ENCODE data around the gene AGAP3.

The AGAP3 gene

DNA sequence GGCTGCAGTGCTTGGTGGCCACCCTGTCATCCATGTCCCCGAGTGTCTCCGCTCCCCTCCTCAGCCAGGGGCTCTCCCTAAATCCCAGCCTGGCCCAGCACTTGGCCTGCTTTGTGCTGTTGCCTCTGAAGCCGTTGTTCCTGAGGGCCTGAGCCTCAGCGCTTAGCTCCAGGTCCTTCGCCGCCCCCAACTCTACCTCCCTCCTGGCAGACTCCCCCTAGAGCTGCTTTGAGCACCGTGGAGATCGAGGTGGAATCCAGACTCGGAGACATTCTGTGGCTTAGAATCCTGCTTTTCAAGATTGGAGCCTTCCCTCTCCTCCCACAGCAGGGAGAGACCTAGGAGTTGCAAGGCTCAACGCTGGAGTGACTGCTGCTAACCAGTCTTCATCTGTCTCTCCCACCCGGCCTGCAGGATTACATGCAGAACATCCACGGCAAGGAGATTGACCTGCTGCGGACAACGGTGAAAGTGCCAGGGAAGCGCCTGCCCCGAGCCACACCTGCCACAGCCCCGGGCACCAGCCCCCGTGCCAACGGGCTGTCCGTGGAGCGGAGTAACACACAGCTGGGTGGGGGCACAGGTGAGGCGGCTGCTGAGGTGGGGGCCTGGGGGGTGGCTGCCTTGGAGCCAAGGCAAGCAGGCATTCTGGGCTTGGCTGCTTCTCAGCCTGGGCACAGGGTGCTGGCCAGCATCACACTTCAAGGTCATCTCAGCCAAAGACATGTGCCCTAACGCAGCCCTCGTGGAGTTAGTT lies 47.9 kb downstream of the AGAP3 start:
- Mint-ChIP-seq H3K27me3 (no peaks in the 10 kb centered on the region), H3K9me3 (no peaks in the 10 kb centered on the region), H3K36me3 (ENCODE audit: insufficient read depth) (peaks cover 4% of the 10 kb centered on the region), H3K27ac (no peak overlapping the region), H3K4me3 (no peak overlapping the region), H3K4me1 (ENCODE audit: low read depth in 2 of 2) (no peaks in the 10 kb centered on the region)
- ATAC-seq (replicated peaks) (no peak), DNase-seq (no peak)

DNA sequence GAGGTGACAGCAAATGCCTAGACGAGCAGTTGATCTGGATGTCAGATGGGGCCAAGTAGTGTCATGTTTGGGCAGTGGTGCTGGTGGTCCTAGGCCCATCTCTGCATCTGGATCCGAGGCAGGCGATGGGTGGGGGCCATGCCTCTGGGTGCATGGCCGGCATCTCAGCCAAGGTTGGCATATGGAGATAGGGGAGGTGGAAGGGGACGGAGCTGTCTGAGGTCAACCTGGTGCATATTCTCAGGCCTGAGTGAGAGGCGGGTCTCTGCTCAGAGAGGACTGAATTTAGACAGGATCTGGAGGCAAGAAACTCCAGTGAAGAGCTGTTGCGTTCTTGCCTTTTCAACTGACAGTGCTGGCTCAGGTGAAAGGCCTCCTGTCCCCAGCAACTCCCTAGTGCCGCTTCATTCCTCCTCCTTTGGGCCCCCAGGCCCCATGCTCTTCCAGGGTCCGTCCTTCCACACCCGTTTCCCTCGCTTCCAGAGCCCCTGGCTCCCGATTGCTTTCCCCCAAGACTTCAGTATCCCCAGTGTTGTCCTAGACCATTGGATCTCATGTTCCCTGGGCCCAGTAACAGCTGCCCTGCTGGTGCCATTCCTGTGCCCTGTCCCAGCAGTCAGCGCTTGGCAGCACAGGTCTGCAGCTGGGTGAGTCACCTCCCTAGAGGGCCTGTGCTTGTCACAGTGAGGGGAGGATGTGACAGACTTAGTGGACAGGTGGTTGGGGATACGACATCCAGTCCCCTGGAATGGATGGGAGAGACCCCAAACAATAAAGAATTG lies 48.7 kb downstream of the AGAP3 start:
- H3K27ac Mint-ChIP-seq: no peak overlapping the region
- H3K36me3 Mint-ChIP-seq (ENCODE audit: insufficient read depth): peaks cover 4% of the 10 kb centered on the region
- no peak overlapping the region for H3K4me3 Mint-ChIP-seq
- ATAC-seq (replicated peaks) (no peak), DNase-seq (no peak)
- H3K27me3 Mint-ChIP-seq: no peaks in the 10 kb centered on the region
- H3K4me1 Mint-ChIP-seq (ENCODE audit: low read depth in 2 of 2): no peaks in the 10 kb centered on the region
- no peaks in the 10 kb centered on the region for H3K9me3 Mint-ChIP-seq

DNA sequence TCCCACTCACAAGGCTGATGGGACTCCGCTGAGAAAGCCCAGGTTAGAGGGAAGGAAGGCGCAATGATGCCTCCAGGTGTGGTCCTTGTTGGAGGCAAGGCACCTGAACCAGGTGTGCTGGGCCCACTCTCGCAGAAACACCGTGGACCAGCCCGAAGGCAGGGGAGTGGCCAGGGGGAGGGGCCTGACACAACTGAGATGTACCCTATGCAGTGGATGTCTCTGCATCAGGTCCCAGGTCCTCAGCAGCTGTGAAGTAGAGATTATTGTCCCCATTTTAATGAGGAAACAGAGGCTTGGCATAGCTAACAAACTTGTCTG lies 49.2 kb downstream of the AGAP3 start:
- peaks cover 4% of the 10 kb centered on the region for H3K36me3 Mint-ChIP-seq (ENCODE audit: insufficient read depth)
- no peak overlapping the region for H3K4me3 Mint-ChIP-seq
- H3K27me3 Mint-ChIP-seq: no peaks in the 10 kb centered on the region
- no peak for ATAC-seq (replicated peaks)
- DNase-seq: no peak
- no peak overlapping the region for H3K27ac Mint-ChIP-seq
- H3K9me3 Mint-ChIP-seq: no peaks in the 10 kb centered on the region
- H3K4me1 Mint-ChIP-seq (ENCODE audit: low read depth in 2 of 2): no peaks in the 10 kb centered on the region

DNA sequence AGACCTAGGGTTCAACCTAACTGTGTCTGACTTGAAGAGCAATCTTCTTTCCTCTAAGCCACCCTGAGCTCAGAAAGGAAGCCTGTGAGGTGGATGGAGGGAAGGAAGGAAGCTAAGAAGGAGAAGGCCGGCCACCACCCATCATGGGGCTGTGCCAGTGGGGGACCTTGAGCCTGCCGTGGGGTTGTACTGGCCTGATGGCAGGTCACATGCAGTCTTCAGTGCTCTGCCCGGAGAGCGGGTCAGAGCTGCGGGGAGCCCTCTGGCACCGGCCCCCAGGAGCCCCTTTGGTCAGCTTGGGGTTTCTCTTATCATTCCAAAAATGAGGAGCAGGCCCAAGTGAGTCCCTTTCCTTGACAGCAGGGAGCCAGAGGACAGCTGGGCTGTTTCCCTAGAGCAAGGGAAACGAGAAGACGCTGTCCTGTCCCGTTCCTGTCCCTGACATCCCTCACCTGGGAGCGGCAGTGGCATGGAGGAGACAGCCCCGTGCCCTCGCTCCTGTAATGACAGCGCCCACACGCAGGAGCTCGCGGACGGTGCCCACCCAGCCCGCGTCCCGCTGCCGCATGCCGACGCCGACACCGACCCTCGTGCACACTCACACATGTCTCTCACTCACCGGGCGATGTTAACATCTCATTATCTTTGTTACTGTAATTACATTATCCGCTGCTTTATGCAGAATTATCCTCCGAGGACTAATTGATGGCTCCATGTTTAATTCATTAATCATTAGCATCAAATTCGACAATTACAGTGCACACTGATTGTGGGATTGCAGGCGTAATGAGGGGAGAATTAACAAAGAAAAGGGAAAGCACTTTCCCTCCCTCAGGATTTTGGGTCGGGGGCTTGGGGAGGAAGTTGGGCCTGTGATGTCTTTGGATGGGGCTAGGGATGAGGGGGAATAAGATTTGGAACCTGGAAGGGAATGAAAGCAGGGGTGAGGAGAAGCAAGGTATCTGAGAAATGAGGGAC lies 49.9 kb downstream of the AGAP3 start:
- DNase-seq (no peak), ATAC-seq (replicated peaks) (no peak)
- H3K4me1 Mint-ChIP-seq (ENCODE audit: low read depth in 2 of 2): no peaks in the 10 kb centered on the region
- no peaks in the 10 kb centered on the region for H3K27me3 Mint-ChIP-seq
- peaks cover 4% of the 10 kb centered on the region for H3K36me3 Mint-ChIP-seq (ENCODE audit: insufficient read depth)
- H3K4me3 Mint-ChIP-seq: no peak overlapping the region
- H3K27ac Mint-ChIP-seq: no peak overlapping the region
- no peaks in the 10 kb centered on the region for H3K9me3 Mint-ChIP-seq

DNA sequence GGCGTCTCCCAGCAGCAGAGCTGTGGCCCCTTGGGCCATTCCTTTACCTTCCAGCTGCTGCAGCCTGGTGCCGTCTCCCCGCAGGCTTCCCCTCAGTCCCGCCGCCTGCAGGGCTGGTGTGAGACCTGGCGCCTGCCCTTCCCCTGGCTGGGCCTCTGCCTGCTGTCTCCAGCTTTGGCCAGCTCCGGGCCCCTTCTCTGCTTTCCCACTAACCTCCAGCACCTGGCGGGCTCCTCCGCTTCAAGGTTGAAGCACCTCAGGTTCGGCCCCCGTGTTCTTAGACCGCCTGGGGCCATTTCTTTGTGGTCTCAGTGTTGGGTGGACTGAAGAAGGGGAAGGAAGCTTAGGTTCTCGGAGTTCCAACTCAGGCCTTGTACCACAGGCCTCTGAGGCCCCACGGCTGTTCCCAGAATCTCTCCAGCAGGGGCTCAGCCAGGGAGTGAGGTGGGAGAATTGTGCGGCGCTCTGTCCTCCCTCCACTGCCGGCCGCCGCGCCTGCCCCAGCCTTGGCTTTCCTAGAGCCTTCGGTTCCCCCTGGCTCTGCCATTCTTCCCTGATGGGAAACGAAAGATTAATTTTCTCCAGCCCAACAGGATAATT lies 50.9 kb downstream of the AGAP3 start:
- no peak for ATAC-seq (replicated peaks)
- Mint-ChIP-seq H3K27ac (no peak overlapping the region), H3K36me3 (ENCODE audit: insufficient read depth) (peaks cover 4% of the 10 kb centered on the region), H3K27me3 (no peaks in the 10 kb centered on the region), H3K9me3 (no peaks in the 10 kb centered on the region), H3K4me3 (no peak overlapping the region), H3K4me1 (ENCODE audit: low read depth in 2 of 2) (no peaks in the 10 kb centered on the region)
- no peak for DNase-seq

DNA sequence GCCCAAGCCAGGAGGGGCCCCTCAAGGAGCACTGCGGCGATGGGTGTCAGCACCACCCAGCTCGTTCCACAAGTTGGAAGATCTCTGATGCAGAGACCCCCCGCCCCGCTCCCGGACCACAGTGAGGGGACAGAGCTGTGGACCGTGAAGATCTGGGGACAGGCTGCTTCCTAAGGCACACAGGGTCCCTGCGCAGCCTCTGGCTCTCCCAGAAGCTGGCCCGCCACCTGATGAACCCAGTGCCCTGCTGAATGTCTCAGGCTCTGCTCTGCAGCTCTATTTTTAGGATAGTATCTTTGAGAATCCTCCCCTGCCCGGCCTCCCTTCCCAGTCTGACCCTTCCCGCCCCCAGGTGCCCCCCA lies 51.5 kb downstream of the AGAP3 start:
- H3K27ac Mint-ChIP-seq: no peak overlapping the region
- ATAC-seq (replicated peaks) (no peak), DNase-seq (no peak)
- no peak overlapping the region for H3K4me3 Mint-ChIP-seq
- no peaks in the 10 kb centered on the region for H3K9me3 Mint-ChIP-seq
- peaks cover under 1% of the 10 kb centered on the region for H3K36me3 Mint-ChIP-seq (ENCODE audit: insufficient read depth)
- H3K27me3 Mint-ChIP-seq: no peaks in the 10 kb centered on the region
- H3K4me1 Mint-ChIP-seq (ENCODE audit: low read depth in 2 of 2): no peaks in the 10 kb centered on the region

DNA sequence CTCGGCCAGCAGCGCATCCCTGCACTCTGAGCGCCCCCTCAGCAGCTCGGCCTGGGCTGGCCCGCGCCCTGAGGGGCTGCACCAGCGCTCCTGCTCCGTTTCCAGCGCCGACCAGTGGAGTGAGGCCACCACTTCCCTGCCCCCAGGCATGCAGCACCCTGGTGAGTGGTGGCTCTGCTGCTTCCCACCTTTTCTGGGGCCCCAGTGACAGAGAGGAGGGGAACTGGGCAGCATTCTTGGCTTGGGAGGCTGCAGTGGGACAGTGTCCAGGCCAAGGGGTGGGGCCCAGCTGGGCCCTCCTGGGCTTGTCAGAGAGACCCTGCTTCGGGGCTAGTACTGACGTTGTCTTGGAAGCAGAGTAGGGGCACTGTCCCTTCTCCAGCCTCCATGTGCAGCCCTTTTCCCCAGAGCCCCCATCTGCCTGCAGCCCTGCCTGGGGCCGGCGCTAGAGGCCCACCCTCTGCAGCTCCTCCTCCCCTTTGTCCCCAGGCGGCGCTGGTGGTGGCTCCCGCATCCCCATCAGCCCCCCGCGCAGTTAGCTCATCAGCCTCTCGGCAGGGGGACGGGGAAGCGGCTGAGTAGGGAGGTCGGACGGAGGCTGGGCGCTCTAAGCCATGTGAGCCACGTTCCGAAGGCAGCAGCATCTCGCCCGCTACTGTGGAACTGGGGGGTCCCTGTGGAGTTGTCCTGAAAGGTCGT lies 52.0 kb downstream of the AGAP3 start:
- DNase-seq (no peak), ATAC-seq (replicated peaks) (no peak)
- Mint-ChIP-seq H3K27me3 (no peaks in the 10 kb centered on the region), H3K9me3 (no peaks in the 10 kb centered on the region), H3K36me3 (ENCODE audit: insufficient read depth) (no peaks in the 10 kb centered on the region), H3K4me3 (no peak overlapping the region), H3K4me1 (ENCODE audit: low read depth in 2 of 2) (no peaks in the 10 kb centered on the region), H3K27ac (no peak overlapping the region)

DNA sequence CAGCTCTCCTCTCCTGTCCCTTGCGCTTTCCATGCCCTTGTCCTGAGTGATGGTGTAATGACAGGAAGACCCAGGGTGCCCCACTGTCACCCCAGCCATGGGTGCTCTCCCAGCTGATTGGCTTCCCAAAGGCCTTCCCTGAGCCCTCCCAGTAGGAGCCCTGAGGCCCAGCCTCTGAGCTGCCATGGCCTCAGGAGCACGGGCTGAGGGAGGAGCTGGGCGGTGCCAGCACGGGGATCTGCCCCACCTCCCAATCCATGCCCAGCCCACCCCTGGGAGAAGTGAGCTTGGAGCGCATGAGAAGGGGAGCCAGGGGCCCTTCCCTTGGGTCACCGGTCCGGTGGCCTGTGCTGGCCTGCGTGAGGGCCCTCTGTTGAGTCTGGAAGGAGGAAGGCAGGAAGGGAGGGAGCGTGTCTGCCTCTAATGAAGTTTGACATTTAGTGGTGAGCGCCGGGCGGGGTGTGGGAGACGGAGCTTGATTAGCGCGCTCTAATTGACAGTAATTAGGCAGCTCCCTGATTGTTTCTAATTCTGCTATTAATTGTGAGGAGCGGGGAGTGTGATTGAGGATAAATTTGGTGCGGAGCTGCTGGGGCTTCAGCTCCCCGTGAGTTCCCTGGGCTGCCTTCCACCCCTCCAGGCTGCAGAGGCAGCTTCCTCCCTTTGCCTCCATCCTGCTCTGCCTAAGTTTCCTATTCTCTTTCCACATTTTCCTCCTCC lies 53.0 kb downstream of the AGAP3 start:
- no peak overlapping the region for H3K4me3 Mint-ChIP-seq
- H3K36me3 Mint-ChIP-seq (ENCODE audit: insufficient read depth): no peaks in the 10 kb centered on the region
- no peaks in the 10 kb centered on the region for H3K4me1 Mint-ChIP-seq (ENCODE audit: low read depth in 2 of 2)
- ATAC-seq (replicated peaks) (no peak), DNase-seq (no peak)
- no peaks in the 10 kb centered on the region for H3K27me3 Mint-ChIP-seq
- no peaks in the 10 kb centered on the region for H3K9me3 Mint-ChIP-seq
- H3K27ac Mint-ChIP-seq: no peak overlapping the region

DNA sequence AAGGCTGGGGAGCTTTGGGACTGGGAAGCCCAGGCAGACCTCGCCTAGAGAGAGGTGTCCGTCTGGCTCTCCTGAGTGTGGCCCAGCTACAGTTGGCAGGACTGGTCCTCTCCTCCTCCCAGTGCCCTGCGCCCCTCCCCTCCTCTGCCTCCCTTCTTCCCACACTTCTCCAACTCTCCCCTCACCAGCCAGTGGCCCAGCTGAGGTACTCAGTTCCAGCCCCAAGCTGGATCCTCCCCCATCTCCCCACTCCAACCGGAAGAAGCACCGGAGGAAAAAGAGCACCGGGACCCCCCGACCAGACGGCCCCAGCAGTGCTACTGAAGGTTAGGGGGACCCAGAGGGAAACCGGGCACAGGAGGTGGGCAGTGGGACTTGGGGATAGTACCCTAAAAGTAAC lies 53.5 kb downstream of the AGAP3 start:
- DNase-seq (no peak), ATAC-seq (replicated peaks) (no peak)
- Mint-ChIP-seq H3K9me3 (no peaks in the 10 kb centered on the region), H3K27ac (no peak overlapping the region), H3K27me3 (no peaks in the 10 kb centered on the region), H3K4me1 (ENCODE audit: low read depth in 2 of 2) (no peaks in the 10 kb centered on the region), H3K36me3 (ENCODE audit: insufficient read depth) (peaks cover 3% of the 10 kb centered on the region), H3K4me3 (no peak overlapping the region)

DNA sequence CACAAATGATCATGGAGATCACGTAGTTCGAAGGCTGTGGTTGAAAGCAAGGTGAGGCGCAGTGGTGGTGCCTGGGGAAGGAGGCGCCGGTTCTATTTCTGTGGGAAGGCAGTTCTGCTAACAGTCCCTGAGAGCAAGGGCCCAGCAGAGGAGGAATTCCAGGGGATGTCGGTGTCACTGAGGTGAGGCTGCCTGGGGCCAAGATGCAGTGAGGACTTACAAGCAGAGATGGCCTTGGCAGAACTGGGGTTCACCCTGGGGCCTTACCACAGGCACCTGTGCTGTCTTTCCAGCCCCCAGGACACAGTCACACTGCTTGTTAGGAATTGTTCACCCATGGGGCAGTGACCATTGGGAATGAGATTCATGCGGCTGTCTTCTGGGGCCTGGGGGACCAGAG lies 54.6 kb downstream of the AGAP3 start:
- no peaks in the 10 kb centered on the region for H3K27me3 Mint-ChIP-seq
- DNase-seq (no peak), ATAC-seq (replicated peaks) (no peak)
- no peak overlapping the region for H3K27ac Mint-ChIP-seq
- H3K36me3 Mint-ChIP-seq (ENCODE audit: insufficient read depth): peaks cover 3% of the 10 kb centered on the region
- no peaks in the 10 kb centered on the region for H3K9me3 Mint-ChIP-seq
- H3K4me3 Mint-ChIP-seq: no peak overlapping the region
- H3K4me1 Mint-ChIP-seq (ENCODE audit: low read depth in 2 of 2): no peaks in the 10 kb centered on the region

DNA sequence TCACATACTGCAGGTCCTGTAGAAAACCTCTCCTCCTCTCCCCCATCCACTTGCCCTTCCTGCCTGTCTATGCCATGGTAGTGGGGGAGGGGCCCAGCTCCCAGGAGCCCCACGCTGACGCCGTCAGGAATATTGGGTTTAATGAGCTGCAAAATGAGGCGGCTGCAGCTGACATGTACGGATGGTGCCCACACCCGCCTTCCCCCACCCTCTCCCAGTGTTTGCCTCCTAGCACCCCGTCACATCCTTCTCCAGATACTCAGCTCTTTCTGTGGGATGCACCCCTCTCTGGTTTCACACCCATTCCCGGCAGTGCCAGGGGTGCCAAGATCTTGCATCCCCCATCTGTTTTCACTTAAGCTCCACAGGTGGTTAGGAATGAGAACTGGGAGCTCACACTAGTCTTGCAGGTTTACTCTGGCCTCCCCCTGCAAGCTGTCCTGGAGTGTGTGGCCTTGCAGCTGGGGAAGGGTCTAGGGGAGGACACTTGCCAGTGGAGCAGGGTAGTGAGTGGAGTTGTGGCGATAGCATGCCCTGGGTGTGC lies 55.1 kb downstream of the AGAP3 start:
- no peak overlapping the region for H3K27ac Mint-ChIP-seq
- no peak for ATAC-seq (replicated peaks)
- no peak overlapping the region for H3K4me3 Mint-ChIP-seq
- H3K9me3 Mint-ChIP-seq: no peaks in the 10 kb centered on the region
- no peaks in the 10 kb centered on the region for H3K4me1 Mint-ChIP-seq (ENCODE audit: low read depth in 2 of 2)
- DNase-seq: no peak
- no peaks in the 10 kb centered on the region for H3K27me3 Mint-ChIP-seq
- H3K36me3 Mint-ChIP-seq (ENCODE audit: insufficient read depth): peaks cover 3% of the 10 kb centered on the region

DNA sequence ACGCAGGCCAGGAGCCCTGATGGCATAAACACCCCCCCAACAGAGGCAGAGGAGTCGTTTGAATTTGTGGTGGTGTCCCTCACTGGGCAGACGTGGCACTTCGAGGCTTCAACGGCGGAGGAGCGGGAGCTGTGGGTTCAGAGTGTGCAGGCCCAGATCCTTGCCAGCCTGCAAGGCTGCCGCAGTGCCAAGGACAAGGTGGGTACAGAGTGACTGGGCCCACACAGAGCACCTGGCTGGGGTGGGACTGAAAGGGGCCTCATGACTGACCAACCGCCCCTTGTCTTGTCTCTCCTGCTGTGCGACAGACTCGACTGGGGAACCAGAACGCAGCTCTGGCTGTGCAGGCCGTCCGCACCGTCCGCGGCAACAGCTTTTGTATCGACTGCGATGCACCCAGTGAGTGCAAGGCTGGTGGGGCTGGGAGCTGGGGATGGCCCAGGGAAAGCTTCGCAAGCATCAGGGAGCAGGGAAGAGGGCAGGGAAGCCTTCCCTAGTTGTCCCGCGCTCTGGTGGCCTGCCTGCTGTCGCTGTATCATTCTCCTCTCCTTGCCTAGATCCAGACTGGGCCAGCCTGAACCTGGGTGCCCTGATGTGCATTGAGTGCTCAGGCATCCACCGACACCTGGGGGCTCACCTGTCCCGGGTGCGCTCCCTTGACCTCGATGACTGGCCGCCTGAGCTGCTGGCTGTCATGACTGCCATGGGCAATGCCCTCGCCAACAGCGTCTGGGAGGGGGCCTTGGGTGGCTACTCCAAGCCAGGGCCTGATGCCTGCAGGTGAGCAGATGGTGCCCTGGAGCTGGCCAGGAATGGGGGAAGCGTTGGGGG lies 55.8 kb downstream of the AGAP3 start:
- Mint-ChIP-seq H3K4me3 (no peak overlapping the region), H3K4me1 (ENCODE audit: low read depth in 2 of 2) (no peaks in the 10 kb centered on the region), H3K36me3 (ENCODE audit: insufficient read depth) (peaks cover 3% of the 10 kb centered on the region), H3K27ac (no peak overlapping the region), H3K27me3 (no peaks in the 10 kb centered on the region), H3K9me3 (no peaks in the 10 kb centered on the region)
- DNase-seq (no peak), ATAC-seq (replicated peaks) (no peak)

Measured in effector memory CD8-positive, alpha-beta T cell (primary cell).